Muscle of back (tissue), 11 donors: ENCODE results near the gene COMTD1. TPM values are rescaled to one million over a fixed set of nuclear protein-coding genes. Genes with fewer than 3 reads are reported as not detected.

ENCODE experiments used
- DNase-seq, 3 donors: peaks; one replicate each; pipeline versions ENCODE4 v3.0.0 to v3.0.0-alpha.2; 2013
- polyA plus RNA-seq, 10 donors: library from polyadenylated mRNA; unstranded; fragments of 120-200 nt; gene quantifications; one replicate each; pipeline ENCODE4 v1.2.1, GENCODE V29; 2013; ENCODE audit not compliant: insufficient read length in 10 of 10

The COMTD1 gene
- polyA plus RNA-seq, 10 donors: 2.1 to 10.4 (median 4.9) TPM

DNA sequence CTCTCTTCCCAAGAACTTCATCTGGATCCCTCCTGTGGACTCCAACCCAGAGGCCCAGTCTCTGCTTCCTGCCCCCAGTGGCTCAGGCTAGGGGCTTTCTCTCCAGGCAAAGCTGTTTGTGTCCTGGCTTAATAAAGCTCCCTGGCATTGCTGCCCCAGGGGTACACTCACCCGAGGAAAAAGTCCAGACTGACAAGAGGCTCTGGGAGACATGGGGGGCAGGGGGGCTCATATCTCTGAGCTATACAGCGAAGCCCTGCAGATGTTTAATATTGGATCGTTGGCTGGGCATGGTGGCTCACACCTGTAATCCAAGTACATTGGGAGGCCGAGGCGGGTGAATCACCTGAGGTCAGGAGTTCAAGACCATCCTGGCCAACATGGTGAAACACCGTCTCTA is 10.7 kb upstream of the COMTD1 start:
- DNase-seq: no peak

DNA sequence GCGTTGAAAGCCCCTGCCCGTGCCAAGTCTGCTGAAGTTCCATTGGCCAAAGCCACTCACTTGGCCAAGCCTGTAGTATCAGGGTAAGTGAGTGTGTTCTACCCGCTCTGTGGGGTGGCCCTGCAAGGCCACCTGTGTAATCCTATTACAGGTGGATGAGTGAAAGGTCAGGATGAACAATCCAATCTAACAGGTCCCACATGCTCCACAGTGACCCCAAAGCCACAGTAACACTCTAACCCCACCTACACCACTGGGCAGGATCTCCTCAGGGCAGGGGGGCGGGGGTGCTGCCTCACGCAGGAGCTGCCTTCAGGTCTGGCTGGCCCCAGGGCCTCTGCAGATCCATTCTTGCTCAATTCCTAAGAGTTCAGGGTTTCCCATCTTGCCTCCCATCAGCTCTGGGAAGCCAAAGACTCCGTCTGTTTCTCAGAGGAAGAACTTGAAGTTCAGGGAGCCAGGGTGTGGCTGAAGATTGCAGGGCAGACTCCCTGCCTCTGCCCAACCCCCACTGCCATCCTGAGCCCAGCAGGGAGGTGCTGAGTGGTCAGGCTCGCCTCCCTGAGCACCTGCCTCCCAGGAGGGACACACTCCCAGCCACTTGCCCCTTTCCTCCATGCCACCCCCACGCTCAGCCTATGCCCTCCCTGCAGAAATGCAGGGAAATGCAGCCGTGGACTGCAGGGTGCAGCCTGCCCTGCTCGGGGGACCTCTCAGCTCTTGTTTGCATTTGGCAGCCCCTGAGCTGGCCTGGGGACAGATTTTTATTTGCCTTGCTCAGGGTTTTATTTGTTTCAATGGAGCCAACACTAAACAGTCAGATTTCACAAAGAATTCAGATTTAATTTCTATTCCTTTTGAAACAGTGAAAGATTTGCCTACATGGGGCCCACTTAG is 9.8 kb upstream of the COMTD1 start:
- no peak for DNase-seq

DNA sequence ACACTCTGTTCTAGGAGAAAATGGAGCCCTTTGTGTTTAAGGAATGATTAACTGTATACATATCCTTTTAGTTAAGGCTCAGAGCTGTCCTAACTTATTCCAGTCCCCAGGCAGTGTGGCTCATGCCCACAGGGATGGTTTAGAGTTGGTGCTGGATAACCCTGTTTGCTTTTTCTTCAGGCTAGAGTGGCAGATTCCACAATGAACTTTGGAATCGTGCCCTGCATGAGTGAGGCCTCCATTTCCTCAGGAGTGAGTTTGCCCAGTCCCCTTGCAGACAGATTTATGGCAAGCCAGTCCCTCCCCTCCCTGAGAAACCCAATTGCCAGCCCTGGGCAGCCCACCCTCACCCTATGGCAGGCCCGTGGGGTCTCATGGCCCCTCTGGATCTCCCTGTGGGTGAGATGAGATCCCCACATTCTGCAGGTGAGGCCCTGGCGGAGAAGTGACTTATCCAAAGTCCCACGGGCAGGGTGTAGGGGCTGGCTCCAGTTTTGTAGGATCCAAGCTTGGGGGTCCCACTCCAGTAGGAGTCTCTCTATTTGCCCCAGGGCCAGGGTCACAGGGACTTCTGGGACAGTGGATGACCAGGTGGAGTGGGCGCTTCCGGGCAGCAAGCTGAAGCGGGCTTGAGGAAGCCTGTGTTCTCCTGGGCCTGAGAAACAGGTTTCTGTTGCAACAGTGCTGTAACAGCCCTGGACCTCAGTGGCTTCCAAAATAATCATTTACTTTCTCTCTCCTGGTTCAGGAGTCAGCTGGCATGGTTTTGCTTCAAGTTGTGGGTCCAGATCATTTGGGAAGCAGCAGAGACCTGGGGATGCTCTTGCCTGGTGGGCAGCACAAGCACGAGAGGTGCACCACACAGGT is 9.0 kb upstream of the COMTD1 start:
- DNase-seq: no peak

DNA sequence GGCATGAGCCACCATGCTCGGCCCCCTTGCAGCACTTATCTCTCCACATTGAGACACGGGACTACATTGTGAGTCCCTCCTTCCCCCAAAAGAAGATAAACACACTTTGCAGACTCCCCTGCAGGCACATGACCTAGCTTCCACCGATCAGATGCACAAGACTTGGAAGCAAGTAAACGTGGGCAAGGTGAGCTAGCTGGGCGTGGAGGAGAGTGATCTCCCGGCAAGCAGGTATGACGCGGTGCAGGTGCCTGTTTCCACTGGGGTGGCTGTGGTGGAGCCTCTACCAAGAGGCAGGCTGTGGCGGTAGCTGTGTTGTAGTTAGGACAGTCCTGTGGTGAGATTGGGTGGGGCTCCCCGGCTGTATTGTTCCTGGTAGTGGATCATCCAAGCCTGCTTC is 7.7 kb upstream of the COMTD1 start:
- DNase-seq: no peak

DNA sequence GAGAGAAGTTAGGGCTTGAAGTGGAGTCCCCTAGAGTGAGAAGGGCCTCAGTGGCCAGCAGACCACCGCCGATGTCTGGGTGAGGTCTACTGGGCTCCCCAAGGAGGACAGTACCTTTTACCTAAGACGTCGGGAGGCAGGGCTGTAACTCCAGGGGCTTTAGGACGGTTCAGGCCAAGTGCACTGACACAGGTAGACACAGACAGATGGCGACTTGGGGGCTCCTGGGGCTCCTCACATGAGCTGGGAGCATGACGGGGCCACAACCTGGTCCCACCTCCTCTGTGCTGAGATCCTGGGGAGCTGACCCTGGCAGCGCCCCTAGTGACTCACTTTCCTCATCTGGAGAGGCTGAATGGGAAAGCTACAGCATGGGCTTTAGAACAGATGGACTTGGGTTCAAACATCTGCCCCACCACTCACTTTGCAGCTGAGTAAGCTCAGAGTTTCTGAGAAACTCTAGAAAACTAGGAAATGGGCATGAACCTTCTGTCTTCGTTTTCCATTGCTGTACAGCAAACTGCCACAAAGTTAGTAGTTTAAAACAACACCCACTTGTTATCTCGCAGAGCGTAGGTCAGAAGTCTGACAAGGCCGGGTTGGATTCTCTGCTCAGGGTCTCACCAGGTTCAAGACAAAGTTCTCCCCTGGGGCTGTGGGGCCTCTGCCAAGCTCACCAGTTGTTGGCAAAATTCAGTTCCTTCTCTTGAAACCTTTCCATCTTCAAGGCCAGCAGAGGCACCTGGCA is 4.7 kb upstream of the COMTD1 start:
- DNase-seq: no peak

DNA sequence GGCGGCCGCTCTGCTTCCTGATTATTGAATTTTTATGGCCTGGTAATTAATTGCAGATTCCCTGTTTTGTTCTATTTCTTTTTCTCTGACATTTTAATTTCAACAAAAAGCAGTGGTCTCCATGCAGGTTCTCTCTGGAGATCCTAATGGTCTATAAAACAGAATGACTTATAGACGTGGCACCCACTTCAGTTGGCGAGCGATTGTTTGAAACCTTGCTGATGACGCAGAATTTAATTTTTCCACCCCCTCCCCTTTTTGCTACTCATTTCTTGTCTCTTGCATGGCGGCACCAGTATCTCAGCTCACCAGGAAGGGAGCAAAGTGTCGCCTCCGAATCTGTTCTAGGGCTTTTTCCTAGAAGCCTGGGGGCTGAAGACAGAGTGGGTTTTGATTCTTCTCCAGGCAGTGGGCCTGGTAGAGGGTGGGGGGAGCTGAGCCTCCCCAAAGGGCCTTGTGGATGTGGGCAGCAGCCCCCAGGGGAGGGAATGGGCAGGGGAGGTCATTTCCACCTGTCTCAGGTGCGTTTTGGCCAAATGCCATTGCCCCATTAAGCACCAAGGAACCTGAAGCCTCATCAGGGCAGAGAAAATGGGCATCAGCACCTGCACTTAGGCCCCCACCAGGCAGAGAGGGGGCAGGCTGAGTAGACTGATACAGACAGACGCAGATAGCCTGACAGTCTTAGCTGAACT is 3.5 kb upstream of the COMTD1 start:
- DNase-seq: peak in 1 of 3 donors; percentile 41

DNA sequence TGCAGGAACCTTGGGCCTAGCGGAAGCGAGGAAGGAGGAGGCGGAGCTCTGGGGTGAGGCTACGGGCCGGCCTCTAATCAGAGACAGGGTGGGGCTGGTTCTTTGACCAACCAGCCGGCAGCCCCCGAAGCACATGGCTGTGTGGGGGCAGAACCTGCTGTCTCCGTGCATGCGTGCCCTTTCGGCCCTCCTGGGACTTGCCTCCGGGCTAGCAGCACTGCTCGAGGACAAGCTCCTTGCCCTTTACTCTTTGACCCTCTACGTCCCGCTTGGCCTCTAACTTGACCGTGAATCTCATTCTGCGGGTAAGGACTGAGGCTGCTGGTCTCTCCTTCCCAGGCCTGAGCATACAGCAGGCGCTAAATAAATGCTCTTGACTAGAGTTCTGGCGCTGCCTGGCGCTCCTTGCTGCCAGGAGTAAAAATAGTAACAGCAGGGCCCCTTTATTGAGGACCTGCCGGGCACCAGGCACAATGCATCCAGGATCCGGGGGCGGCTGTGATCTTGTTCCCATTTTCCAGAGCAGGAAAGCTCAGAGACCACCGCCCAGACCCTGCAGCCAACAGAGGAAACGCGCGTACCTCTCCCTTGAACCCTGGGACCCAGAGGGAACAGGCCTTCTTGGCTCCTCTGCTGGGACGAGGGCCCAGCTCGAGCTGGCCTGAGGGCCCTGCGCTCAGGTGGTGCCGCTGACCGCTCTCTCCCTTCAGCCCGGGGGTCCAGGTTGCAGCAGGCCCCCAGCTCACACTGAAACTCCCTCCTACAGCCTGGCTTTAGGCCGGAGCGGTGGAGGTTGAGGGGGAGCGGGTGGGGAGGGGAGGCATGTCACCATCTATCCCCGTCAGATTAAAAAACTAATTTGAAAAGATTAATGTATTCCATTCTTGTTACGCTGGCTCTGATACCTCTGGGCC is 2.7 kb upstream of the COMTD1 start:
- peak in 1 of 3 donors; percentile 47 for DNase-seq

DNA sequence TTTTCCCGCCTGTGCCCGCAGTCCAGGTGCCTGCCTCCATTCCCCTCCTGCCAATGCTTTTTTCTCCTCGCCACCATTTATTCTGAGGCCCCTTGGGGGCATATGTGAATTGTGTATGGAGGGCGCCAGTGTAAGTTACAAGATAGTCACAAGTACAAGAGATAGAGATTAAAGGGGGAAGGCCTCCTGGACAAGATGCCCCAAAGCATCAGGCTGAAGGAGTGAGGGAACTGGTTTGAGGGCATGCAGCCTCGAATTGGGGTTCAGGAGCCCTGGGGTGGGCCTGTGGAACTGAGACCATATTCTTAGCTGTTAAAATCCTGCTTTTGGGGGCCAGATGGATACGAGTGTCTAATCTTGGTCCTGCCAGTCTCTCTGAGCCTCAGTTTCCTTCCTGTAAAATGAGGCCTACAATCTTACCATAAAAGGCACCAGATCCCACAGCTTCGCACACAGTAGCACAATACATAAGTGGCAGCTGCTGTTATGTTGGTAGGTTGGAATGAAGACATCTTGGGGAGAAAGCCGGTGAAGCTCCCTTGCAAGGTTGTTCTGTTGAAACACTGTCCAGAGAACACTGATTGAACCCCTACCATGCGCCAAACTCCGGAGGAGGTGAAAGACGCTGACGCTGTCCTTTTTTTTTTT is 545 bp upstream of the COMTD1 start:
- DNase-seq: no peak

DNA sequence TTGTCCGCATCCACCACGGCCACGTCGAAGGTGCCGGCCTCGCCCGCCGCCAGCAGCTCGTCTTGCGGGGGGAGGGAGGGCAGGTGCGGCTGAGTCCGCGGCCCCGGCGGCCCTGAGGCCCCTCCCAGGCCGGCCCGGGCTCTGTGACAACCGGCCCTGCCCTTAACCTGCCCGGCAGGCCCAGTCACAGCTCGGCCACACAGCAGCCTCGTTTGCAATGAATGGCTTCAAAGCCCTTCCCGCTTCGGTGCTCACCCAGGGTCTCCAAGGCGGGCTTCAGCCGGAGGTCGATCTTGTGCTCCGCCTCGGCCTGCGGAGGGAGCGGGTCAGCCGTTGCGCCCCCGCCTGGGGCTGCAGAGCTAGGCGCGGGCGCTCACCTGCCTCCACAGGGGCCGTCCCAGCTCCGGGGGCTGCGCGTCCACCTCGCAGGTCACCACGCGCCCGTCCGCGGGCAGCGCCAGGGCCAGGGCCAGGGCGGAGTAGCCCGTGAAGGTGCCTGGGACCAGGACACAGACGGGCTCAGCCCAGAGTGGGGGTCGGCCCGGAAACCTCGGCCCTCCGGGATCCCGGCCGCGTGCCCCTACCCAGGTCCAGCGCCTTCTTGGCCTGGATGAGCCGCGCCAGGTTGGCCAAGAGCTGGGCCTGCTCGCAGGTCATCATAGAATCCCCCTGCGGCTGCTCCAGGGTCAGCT is 928 bp downstream of the COMTD1 start:
- peak in 1 of 3 donors; percentile 71 for DNase-seq

DNA sequence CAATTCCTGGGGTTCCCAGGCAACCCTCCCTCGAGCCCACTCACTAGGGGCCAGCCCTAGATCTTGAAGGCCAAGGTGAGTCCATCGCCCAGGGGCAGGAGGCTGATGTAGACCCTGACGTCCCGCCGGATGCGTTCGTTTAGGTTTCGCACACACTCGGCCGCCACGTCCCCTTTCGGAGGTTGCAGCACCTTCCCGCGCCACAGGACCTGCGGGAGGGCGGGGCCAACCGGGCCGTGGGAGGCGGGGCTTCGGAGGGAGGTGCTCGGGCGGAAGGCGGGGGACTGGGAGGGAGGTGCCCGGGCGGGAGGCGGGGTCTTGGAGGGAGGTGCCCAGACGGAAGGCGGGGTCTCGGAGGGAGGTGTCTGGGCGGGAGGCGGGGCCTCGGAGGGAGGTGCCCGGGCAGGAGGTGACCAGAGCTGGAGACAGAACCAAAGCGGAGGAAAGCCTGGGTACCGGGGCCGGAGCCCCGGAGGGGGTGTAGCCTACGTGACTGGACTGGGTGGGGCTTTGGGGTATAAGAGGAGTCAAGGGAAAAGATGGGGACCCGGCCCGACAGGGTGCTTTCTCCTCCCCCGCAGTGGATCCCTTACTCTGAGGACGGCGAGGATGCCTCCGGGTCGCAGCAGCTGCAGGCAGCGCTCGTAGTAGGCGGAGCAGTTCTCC is 1.6 kb downstream of the COMTD1 start:
- peak; percentile 66 to 81 (median 75) for DNase-seq

DNA sequence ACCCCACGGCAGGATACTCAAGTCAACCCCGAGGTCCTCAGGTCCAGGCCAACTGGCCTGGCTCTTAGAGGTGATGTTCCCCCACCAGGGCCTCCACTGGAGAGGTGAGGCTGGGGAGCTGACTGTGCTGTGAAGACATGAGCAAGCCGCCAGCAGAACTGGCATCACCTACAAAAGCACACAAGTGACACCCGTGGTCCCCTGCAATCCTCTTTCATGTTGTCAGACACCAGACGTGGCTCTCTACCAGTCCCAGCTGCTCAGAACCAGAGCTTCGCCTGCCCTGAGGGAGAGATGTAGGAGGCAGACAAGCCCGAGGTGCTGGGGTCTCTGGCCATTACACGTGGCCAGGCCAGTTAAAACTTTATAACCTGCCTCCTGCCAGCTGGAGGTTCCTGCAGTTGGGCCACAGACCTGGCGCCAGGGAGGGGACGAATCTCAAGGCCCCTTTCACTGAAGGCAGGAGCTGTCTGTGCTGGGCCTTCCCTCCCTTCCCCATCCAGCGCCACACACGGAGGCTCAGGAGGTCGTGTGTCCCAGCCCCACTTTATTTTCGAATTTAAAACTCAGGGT is 2.2 kb downstream of the COMTD1 start:
- peak in 1 of 3 donors; percentile 51 for DNase-seq

DNA sequence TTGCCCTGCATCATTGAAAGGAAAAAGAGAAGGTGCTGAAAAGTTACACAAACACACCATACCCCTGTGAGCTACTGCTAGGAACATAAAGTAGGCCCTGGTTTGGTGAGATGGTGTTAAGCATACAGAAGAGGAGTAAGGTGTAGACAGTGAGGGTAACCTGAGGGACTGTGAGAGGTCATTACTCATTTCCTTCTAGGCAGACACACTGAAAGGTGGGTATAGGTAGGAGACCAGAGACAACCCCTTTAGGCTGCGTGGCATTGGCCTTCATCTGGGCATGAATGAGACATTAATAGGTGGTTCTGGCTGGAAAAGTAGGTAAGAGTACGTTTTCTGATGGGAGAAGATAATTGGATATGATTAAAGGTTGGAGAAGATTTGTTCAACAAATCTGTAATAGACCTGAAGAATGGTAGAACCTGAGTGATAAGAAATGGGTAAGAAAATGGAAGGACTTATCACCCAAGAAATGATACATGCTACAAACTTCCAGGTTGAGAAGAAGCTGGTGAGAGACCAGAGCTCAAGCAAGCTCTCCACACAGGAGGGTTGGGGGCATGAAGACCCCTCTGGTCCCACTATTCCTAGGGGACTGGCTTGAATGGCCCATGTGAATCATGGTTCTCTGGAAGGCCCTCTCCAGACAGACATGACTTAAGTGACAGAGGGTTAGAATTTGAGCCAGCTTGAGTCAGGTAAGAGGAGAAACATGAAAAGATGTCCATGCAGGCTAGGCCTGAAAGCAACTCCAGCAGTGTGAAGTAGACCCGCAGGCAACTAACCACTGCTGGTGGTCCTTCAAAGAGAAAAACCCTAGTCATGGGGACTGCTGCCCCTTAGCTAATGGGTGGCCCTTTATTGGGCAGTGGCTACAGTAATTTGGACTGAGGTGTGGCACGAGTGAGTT is 3.8 kb downstream of the COMTD1 start:
- DNase-seq: no peak

DNA sequence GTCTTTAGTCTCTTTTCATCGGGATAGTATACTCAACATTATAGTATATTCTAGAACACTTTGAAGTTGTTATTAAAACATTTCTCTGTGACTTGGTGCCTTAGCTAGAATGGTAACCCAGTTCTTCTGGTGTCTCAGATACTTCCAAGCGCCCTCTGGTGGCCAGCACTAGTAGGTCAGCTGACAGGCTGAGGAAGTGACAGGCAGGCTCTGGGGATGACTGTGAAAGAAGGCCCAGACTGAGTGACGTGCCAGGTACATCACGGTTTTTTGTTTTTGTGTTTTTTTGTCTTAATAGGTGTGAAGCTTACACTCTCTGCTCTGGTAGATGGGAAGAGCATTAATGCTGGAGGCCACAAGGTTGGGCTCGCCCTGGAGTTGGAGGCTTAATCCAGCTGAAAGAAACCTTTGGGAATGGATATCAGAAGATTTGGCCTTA is 5.1 kb downstream of the COMTD1 start:
- DNase-seq: peak; percentile 75 to 88 (median 82)

DNA sequence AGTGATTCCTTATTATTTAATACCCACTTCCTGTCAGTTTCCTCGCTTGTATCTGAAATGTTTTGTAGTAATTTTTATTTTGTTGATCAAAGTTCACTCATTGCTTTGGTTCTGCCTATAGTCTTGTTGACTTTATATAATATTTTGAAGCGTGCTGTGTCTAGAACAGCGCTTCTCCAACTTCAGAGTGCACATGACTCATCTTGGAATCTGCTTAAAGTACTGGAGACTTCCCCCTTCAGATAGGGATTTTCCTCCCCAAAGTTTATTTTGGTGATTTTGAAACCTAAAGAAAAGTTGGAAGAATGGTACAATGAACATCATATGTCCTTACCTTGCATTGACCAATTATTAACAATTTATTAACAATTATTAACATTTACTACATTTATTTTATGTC is 5.8 kb downstream of the COMTD1 start:
- DNase-seq: no peak

DNA sequence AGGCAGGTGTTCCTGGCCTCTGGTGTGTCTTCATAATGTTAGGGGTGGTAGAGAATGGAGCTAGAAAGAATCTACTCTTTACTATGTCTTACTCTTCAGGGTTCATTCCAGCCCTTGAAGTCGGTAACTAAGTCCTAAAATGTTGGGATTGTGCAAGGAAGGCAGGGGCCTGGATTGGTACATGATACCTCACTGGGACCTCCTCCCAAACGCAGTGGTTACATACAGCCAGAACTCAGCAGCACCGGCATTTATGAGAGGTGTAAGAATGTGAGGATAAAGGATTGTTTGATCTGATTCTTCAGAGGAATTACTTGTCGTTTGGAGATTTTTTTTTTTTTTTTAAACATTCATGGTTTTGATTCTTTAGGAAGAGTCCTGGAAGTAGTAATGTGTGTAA is 6.9 kb downstream of the COMTD1 start:
- no peak for DNase-seq

DNA sequence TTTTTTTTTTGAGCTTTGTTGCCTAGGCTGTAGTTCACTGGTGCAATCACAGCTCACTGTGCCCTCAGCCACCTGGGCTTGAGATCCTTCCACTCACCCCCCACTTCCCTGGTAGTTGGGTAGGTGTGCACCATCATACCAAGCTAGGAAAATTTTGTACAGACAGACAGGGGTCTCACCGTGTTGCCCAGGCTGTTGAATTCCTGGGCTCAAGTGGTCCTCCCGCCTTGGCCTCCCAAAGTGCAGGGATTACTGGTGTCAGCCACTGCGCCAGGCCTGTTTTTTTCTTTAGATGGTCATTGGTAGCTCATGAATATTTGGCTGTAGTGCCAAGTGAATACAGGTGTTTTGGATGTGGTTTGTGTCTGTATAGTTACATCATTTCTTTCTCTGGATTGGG is 7.5 kb downstream of the COMTD1 start:
- no peak for DNase-seq

DNA sequence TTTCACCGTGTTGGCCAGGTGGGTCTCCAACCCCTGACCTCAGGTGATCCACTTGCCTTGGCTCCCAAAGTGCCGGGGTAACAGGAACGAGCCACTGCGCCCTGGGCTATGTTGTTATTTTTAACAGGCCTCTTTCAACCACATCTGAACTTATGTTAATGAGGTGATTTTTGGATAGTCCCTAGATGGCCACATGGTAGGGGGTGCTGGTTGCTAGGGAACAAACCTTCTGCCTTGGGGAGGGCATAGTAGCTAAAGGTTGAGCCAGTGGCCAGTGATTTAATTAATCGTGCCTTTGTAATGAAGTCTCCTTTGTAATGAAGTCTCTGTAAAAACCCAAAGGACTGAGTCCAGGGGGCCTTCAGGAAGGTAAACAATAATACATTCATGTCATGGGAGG is 9.1 kb downstream of the COMTD1 start:
- no peak for DNase-seq
